Activated naive CD4-positive, alpha-beta T cell treated with anti-CD3 and anti-CD28 coated beads, Interleukin-2, amount 50 U/mL, for 72 hours (primary cell): Measurements from ENCODE around the gene SOX13. TPM values are rescaled to one million over a fixed set of nuclear protein-coding genes. Genes with fewer than 3 reads are reported as not detected.
"Not testable (repeated sequence)": the region's sequence is repeated elsewhere in the genome, so short reads cannot be mapped to it uniquely, and the experiment has no call there.

Source experiments
- ATAC-seq, 2 donors: fragments of 150-1000 bp; cut with Tn5 transposase; 2 replicates each; pipeline ENCODE4 v1.10.0; 2021; ENCODE audit warnings: mild to moderate bottlenecking in 2 of 2, moderate library complexity in 2 of 2
- DNase-seq, 2 donors: peaks; one replicate each; pipeline ENCODE4 v3.0.0; 2021 to 2022; ENCODE audit warnings: low spot score in 2 of 2
- H3K27ac Mint-ChIP-seq, 2 donors: one replicate each; pipeline ENCODE4 v1.8.0; 2022; ENCODE audit warnings: mild to moderate bottlenecking in 2 of 2, mixed read lengths in 2 of 2
- H3K36me3 Mint-ChIP-seq, 2 donors: one replicate each; pipeline ENCODE4 v1.8.0; 2022; ENCODE audit warnings: mixed read lengths in 2 of 2
- H3K9me3 Mint-ChIP-seq, 2 donors: one replicate each; pipeline ENCODE4 v1.8.0; 2022; ENCODE audit warnings: mixed read lengths in 2 of 2
- total RNA-seq, 2 donors: library from RNA; stranded (reverse); gene quantifications; one replicate each; pipeline ENCODE4 v1.2.3, GENCODE V29; 2022

SOX13 gene
- total RNA-seq, 2 donors from 2014 or later = 0.73 TPM; not detected in 1

DNA sequence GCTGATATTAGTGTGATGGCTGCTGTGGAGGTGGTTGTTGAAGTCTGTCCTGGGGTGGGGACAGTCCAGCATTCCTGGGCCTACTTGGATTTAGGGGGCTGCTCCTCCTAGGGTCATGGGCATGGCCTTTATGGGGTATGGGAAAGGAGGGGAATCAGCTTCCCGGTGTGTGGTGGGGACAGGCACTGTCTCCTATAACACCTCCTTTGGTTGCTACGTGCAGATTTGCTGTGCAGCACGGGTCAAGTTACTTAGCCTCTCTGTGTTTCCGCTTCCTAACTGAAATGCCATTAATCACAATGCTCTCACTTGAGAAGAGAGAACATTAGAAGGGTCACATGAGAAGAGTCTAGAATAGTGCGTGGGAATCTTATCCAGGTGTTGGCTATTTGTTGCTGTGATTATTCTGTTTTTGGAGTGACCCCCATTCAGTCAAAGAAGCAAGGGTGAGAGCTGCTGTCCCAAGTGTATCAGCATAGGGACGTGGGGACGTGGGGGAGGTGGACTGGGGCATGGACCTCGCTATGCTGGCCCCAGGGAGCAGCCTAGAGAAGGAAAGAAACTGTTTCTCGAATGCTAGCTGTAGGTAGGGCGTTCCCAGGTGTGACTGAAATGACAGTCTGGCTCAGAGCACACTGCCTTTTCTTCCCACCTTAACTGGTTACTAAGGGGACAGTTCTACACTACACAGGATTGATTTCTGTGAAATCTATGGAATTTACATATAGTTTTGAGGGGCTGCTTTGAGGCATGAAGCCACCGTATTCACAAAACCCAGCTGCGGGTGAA is 19.9 kb downstream of the SOX13 start:
- Mint-ChIP-seq H3K9me3 (no peaks in the 10 kb centered on the region), H3K27ac (no peak overlapping the region), H3K36me3 (no peaks in the 10 kb centered on the region)
- no peak for DNase-seq
- no peak for ATAC-seq

GRCh38 chr1:204093421-204093717 is 20.5 kb downstream of the SOX13 start:
- Mint-ChIP-seq H3K27ac (no peak overlapping the region), H3K9me3 (no peaks in the 10 kb centered on the region), H3K36me3 (no peaks in the 10 kb centered on the region)
- no peak for DNase-seq
- no peak for ATAC-seq

GRCh38 chr1:204093781-204094180 is 20.9 kb downstream of the SOX13 start:
- no peaks in the 10 kb centered on the region for H3K9me3 Mint-ChIP-seq
- H3K36me3 Mint-ChIP-seq = no peaks in the 10 kb centered on the region
- H3K27ac Mint-ChIP-seq = no peak overlapping the region
- ATAC-seq (no peak), DNase-seq (no peak)

- ATAC-seq (no peak), DNase-seq (no peak)
- H3K27ac Mint-ChIP-seq = no peak overlapping the region
- H3K36me3 Mint-ChIP-seq = no peaks in the 10 kb centered on the region
- no peaks in the 10 kb centered on the region for H3K9me3 Mint-ChIP-seq
These were observed 21.4 kb downstream of the SOX13 start for GRCh38 chr1:204094313-204094729.

- ATAC-seq (no peak), DNase-seq (no peak)
- Mint-ChIP-seq H3K27ac (no peak overlapping the region), H3K9me3 (no peaks in the 10 kb centered on the region), H3K36me3 (no peaks in the 10 kb centered on the region)
These were observed 22.1 kb downstream of the SOX13 start for GRCh38 chr1:204094856-204095634.

DNA sequence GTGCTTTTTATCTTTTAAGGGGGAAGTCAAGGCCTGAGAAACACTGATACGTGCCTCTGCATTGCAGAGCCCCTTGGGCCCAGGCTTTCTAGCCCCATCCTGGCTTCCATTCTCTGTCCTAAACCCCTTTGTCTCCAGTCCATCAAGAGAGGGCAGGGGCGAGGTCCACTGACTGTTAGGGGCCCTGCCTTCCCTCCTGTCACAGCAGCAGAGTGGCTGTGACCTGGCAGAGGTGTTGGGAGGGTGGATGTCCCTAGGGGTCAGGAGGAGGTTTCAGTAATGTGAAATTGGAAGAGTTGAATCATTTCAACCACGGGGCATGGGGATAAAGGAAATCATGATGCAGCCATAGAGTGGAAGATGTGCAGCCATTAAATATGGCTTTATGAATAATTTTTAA is 24.0 kb downstream of the SOX13 start:
- no peak overlapping the region for H3K27ac Mint-ChIP-seq
- ATAC-seq = no peak

GRCh38 chr1:204098683-204099082 is 25.8 kb downstream of the SOX13 start:
- Mint-ChIP-seq H3K9me3 (no peaks in the 10 kb centered on the region), H3K27ac (no peak overlapping the region), H3K36me3 (no peaks in the 10 kb centered on the region)
- no peak for ATAC-seq
- no peak for DNase-seq

More for the DNA sequence above, 24.0 kb downstream of the SOX13 start:
- no peak for DNase-seq
- Mint-ChIP-seq H3K9me3 (no peaks in the 10 kb centered on the region), H3K36me3 (no peaks in the 10 kb centered on the region)

DNA sequence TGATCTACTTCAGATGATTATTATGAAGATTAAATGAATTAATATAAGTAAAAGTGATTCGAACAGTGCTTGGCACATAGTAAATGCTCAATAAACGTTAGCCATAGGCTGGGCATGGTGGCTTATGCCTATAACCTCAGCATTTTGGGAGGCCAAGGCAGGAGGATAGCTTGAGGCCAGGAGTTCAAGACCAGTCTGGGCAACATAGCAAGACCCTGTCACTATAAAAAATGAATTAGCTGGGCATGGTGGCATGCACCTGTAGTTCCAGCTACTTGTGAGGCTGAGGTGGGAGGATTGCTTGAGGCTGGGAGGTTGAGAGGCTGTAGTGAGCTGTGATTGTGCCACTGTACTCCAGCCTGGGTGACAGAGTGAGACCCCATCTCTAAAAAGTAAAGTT is 26.8 kb downstream of the SOX13 start:
- not testable (repeated sequence) for H3K36me3 Mint-ChIP-seq, H3K27ac Mint-ChIP-seq, ATAC-seq

DNA sequence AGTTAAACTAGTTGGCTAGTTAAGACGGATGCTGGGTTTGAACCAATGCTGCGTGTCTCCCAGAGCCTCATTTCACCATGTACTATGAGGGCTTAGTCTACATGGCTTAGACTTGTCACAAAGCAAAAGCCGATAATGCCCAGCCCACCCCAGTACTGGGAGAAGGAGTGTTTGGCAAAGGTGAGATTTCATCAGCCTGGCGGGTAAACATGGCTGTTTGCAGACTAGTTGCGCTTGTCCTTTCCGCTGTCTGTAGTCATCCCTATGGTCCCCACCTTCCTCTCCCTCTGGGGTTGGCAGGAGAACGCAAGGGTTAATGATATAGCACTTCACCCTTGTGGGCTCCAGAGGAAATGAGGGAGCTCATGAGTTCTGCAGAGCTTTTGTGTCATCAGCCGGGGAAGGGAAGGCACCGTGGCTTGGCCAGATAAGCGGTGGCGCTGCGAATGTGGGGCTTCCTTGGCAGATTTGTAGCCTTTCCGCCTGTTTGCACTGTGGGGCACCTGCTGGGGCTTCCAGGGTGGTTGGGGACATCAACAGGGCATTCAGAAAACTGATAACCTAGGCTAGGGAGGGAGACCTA is 29.2 kb downstream of the SOX13 start:
- H3K9me3 Mint-ChIP-seq = no peaks in the 10 kb centered on the region
- ATAC-seq (peak in 1 of 2 donors; percentile 30), DNase-seq (no peak)
- H3K27ac Mint-ChIP-seq = peak overlapping the region in 1 of 2 donors; percentile 70
- no peaks in the 10 kb centered on the region for H3K36me3 Mint-ChIP-seq

More for the DNA sequence above, 26.8 kb downstream of the SOX13 start:
- DNase-seq, H3K9me3 Mint-ChIP-seq: not testable (repeated sequence)

DNA sequence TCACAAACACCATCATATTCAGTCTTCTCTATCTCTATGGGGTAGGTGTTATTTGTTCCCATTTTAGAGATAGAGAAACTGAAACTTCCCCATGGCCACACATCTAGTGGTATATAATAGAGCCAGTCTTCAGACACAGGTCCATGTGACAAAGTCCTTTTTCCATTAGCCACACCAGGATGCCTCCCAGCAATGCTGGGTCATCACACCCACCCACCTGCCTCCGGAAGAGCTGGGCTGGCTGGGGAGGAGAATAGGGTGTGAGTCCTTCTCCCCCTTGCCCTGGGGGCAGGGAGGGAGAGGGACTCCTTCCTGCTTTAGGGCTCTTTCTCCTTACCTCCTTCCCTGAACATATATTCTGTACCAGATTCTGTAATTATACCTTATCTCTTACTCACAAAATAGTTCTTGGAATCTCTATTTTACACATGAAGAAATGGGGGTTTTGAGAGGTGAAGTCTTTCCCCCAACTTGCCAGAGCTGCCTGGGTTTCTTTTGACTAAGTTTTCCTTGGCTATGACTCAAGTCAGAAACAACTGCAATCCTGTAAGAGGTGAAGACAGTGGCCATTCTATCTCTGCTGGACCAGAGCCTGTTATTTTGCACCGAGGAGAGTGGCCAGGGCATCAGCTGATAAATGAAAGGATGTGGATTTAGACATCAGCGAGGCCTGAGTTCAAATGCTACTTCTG is 30.0 kb downstream of the SOX13 start:
- ATAC-seq = peak; percentile 40 to 58
- H3K9me3 Mint-ChIP-seq = no peaks in the 10 kb centered on the region
- H3K27ac Mint-ChIP-seq = peak overlapping the region in 1 of 2 donors; percentile 70
- no peak for DNase-seq
- H3K36me3 Mint-ChIP-seq = no peaks in the 10 kb centered on the region

- H3K36me3 Mint-ChIP-seq = no peaks in the 10 kb centered on the region
- DNase-seq (no peak), ATAC-seq (no peak)
- H3K27ac Mint-ChIP-seq = peak overlapping the region in 1 of 2 donors; percentile 70
- no peaks in the 10 kb centered on the region for H3K9me3 Mint-ChIP-seq
These were observed 30.5 kb downstream of the SOX13 start for GRCh38 chr1:204103431-204103741.

GRCh38 chr1:204104331-204105130 is 31.6 kb downstream of the SOX13 start:
- ATAC-seq = peak; percentile 29 to 47
- DNase-seq = no peak
- Mint-ChIP-seq H3K9me3 (no peaks in the 10 kb centered on the region), H3K27ac (peak overlapping the region; percentile 2 to 84), H3K36me3 (no peaks in the 10 kb centered on the region)

DNA sequence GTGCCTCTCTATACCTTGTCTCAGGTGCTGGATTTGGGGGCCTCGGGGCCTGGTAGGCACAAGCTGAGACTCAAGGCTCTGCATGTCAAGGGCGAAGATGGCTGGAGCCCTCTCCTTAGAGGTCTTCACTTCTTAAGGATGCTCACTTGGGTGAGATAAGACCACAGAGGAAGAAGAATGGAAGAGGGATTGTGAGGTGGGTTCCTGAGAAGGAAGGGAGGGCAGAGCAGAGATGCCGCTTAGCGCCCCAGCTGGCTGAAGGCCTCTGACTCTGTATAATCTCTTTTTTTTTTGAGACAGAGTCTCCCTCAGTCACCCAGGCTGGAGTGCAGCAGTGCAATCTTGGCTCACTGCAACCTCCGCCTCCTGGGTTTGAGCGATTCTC is 32.2 kb downstream of the SOX13 start:
- no peaks in the 10 kb centered on the region for H3K9me3 Mint-ChIP-seq
- no peak for DNase-seq
- H3K27ac Mint-ChIP-seq = peak overlapping the region; percentile 2 to 84
- ATAC-seq = no peak
- no peaks in the 10 kb centered on the region for H3K36me3 Mint-ChIP-seq

DNA sequence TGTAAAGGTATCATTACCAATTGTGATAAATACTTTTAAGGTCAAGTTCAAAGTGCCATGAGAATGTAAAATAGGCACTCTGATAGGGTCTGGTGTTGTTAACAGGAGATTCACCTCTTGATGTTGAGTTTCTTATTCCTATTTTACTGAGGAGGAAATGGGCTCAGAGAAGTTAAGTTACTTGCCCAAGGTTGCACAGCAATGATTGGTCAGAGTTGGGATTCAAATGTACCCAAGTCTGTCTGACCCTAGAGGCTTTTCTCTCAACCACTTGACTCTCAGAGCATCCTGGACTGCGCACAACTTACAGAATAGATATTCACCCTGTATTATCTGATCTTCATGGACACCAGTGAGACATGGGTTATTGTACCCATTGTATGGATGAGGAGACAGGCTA is 33.9 kb downstream of the SOX13 start:
- DNase-seq (no peak), ATAC-seq (no peak)
- Mint-ChIP-seq H3K36me3 (no peaks in the 10 kb centered on the region), H3K9me3 (no peaks in the 10 kb centered on the region), H3K27ac (no peak overlapping the region)

DNA sequence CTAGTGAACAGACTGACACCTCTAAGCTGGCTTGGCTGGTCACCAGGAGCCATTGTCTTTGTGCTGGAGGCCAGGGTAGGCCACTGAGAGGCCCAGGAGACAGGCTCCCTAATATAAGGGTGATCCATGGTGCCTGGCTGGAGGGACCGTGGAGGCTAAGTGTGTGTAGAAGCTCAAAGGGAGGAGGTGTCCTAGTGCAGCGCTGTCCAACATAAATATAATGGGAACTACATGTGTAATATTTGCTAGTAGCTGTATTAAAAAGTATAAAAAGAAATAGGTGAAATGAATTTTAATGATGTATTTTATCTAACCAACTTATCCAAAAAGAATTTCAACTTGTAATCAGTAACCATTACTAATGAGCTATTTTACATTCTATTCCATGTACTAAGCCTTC is 35.0 kb downstream of the SOX13 start:
- Mint-ChIP-seq H3K27ac (no peak overlapping the region), H3K36me3 (no peaks in the 10 kb centered on the region), H3K9me3 (no peaks in the 10 kb centered on the region)
- DNase-seq (no peak), ATAC-seq (no peak)

DNA sequence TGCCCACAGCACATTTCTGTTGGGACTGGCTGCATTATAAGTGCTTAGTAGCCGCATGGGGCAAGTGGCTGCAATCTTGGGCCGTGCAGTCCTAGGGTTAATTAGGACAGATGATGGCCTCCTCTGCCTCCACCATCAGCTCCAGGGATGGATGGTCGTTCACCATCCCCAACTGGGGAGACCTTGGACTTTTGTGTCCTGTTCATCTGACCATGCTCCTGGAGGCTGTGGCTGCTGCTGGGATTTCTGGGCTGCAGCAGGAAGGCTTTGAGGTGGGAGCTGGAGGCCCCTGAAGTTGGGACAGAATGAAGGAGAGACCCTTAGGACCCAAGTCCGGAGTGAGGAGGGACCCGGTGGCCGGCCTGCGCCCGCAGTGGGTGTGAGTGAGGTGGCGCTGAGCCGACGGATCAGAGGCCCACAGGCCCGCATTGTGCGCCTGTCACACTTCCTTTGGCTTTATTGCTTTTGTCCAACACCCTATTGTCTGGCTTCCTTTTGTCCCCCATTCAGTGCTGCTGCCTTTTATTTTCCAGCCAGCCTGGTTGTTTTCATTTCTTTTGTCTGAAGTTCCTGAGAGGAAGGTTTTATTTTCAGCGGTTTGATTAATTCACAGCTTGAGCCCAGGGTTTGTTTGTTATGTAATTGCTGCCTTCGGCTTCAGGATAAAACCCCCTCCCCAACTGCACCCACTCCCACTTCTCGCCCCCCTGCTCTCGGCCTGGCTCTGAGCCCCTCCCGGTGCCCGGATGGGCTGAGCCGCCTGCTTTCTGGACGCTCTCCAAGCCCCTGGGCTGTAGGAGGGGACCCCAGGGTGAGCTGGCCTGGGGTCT is 35.6 kb downstream of the SOX13 start:
- Mint-ChIP-seq H3K9me3 (no peaks in the 10 kb centered on the region), H3K27ac (no peak overlapping the region)

More for the DNA sequence above, 35.6 kb downstream of the SOX13 start:
- no peak for ATAC-seq
- no peak for DNase-seq
- H3K36me3 Mint-ChIP-seq = no peaks in the 10 kb centered on the region
